Myocyte (in vitro differentiated cells): Measurements from ENCODE around the gene OPN1LW. TPM values are rescaled to one million over a fixed set of nuclear protein-coding genes. Genes with fewer than 3 reads are reported as not detected.
A peak's percentile ranks its signal among the peaks of the same experiment; 100 is the strongest.
"Not testable (repeated sequence)": the region's sequence is repeated elsewhere in the genome, so short reads cannot be mapped to it uniquely, and the experiment has no call there.

Source experiments
- DNase-seq: peaks from one replicate; pipeline ENCODE4 v3.0.0-alpha.2; 2012; ENCODE audit warnings: low read depth
- polyA plus RNA-seq: library from polyadenylated mRNA; unstranded; fragments of >200 nt; gene quantifications from one replicate; pipeline ENCODE4 v1.2.1, GENCODE V29; 2012; ENCODE audit warnings: missing spikeins
- total RNA-seq: library from RNA; depleted of rRNA; stranded (reverse); fragments of >200 nt; gene quantifications from 2 replicates; pipeline ENCODE4 v1.2.3, GENCODE V29; 2014

The OPN1LW gene
- not detected in 2 replicates for total RNA-seq
- polyA plus RNA-seq, result not detected

GRCh38 chrX:154144010-154144409, at the start of gene OPN1LW:
Gene OPN1LW, plus strand, starts transcription at chrX:154144243. Its CDS starts 41 bp downstream, at chrX:154144284.
- not testable (repeated sequence) for DNase-seq

- DNase-seq, result no peak
Measured at GRCh38 chrX:154094833-154095232, 49.2 kb upstream of the OPN1LW start.

- DNase-seq, result peak; percentile 32
Measured at GRCh38 chrX:154096140-154097002, 47.7 kb upstream of the OPN1LW start.

GRCh38 chrX:154097003-154097588, 46.9 kb upstream of the OPN1LW start:
- peak; percentile 75 for DNase-seq

- DNase-seq, result peak; percentile 90
Measured at GRCh38 chrX:154097589-154098541, 46.2 kb upstream of the OPN1LW start, which contains the start of gene MECP2. Gene MECP2, minus strand, starts transcription at chrX:154097717.

- DNase-seq, result no peak
Measured at GRCh38 chrX:154098551-154098950, 45.5 kb upstream of the OPN1LW start.

GRCh38 chrX:154113729-154114128, 30.3 kb upstream of the OPN1LW start:
- no peak for DNase-seq

- no peak for DNase-seq
Measured at GRCh38 chrX:154114652-154115051, 29.4 kb upstream of the OPN1LW start.

GRCh38 chrX:154115071-154115470, 29.0 kb upstream of the OPN1LW start:
- DNase-seq, result no peak

GRCh38 chrX:154115750-154116149, 28.3 kb upstream of the OPN1LW start:
- DNase-seq, result no peak

GRCh38 chrX:154116426-154117211, 27.4 kb upstream of the OPN1LW start:
- no peak for DNase-seq

GRCh38 chrX:154117566-154117965, 26.5 kb upstream of the OPN1LW start:
- DNase-seq, result no peak

- no peak for DNase-seq
Measured at GRCh38 chrX:154120567-154120966, 23.5 kb upstream of the OPN1LW start.

GRCh38 chrX:154121207-154121606, 22.8 kb upstream of the OPN1LW start:
- DNase-seq, result no peak

GRCh38 chrX:154121961-154122360, 22.1 kb upstream of the OPN1LW start:
- peak; percentile 80 for DNase-seq

GRCh38 chrX:154123241-154124219, 20.5 kb upstream of the OPN1LW start:
- peak; percentile 75 for DNase-seq

- no peak for DNase-seq
Measured at GRCh38 chrX:154125391-154126040, 18.5 kb upstream of the OPN1LW start.

- DNase-seq, result no peak
Measured at GRCh38 chrX:154126101-154126500, 17.9 kb upstream of the OPN1LW start.

GRCh38 chrX:154131955-154132354, 12.1 kb upstream of the OPN1LW start:
- DNase-seq, result no peak
